Astrocyte of the spinal cord (primary cell): ENCODE data around the gene VPS26A.

ENCODE experiments used
- DNase-seq: peaks from one replicate; pipeline ENCODE4 v3.0.0; 2011; ENCODE audit warnings: low read depth, low spot score
- H3K4me3 ChIP-seq: 2 replicates; pipeline ENCODE4 v1.5.1; 2011; ENCODE audit warnings: low read depth, mild to moderate bottlenecking, low read length, moderate library complexity
- in situ Hi-C: cut with HindIII; loops from 2 replicates; pipeline ENCODE4 v1.10.0; 2017; ENCODE audit warnings: low sequenced_read_pairs
- TF ChIP-seq, protein P1 (sequence below): IDR thresholded peaks from 2 replicates; pipeline ENCODE4 v1.5.1; 2012; ENCODE audit warnings: low read depth, mild to moderate bottlenecking, low read length, inconsistent platforms

The VPS26A gene

GRCh38 chr10:69142983-69143382 is 19.0 kb downstream of the VPS26A start:
- DNase-seq, result no peak
- in situ Hi-C loops, result no loop called here
- TF ChIP-seq, protein P1, sequence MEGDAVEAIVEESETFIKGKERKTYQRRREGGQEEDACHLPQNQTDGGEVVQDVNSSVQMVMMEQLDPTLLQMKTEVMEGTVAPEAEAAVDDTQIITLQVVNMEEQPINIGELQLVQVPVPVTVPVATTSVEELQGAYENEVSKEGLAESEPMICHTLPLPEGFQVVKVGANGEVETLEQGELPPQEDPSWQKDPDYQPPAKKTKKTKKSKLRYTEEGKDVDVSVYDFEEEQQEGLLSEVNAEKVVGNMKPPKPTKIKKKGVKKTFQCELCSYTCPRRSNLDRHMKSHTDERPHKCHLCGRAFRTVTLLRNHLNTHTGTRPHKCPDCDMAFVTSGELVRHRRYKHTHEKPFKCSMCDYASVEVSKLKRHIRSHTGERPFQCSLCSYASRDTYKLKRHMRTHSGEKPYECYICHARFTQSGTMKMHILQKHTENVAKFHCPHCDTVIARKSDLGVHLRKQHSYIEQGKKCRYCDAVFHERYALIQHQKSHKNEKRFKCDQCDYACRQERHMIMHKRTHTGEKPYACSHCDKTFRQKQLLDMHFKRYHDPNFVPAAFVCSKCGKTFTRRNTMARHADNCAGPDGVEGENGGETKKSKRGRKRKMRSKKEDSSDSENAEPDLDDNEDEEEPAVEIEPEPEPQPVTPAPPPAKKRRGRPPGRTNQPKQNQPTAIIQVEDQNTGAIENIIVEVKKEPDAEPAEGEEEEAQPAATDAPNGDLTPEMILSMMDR, result no peak
- H3K4me3 ChIP-seq, result no peak overlapping the region

DNA sequence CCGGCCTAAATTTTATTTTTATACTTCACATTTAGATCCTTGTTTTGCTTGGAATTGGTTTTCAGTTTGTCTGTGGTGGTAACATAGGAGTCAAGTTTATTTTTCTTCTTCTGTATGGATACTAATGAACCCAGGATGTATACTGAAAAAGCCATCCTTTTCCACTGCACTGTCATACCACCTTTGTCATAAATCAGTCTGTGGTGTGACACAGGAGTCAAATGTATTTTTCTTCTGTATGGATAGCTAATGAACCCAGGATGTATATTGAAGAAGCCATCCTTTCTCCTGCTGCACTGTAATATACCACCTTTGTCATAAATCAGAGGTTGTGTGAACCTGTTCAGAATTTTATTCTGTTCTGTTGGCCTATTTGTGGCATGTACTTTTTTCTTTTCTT is 21.4 kb downstream of the VPS26A start:
- TF ChIP-seq, protein P1, result no peak
- in situ Hi-C loops, result no loop called here
- no peak overlapping the region for H3K4me3 ChIP-seq
- no peak for DNase-seq

- H3K4me3 ChIP-seq, result no peak overlapping the region
- TF ChIP-seq, protein P1, result no peak
- DNase-seq, result no peak
- in situ Hi-C loops, result no loop called here
Measured at GRCh38 chr10:69145864-69146263, 21.9 kb downstream of the VPS26A start.

DNA sequence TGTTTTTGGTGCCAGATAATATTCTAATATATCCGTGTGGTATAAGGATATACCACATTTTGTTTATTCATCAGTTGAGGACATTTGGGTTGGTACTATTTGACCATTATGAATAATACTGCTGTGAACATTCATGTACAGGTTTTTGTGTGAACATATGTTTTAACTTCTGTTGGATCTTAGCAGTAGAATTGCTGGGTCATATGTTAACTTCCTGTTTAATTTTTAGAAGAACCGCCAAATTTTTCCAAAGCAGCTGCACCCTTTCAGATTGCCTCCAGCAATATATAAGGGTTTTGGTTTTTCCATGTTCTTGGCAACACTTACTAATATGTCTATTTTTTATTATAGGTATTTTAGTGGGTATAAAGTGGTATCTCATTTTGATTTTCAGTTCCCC is 22.8 kb downstream of the VPS26A start:
- TF ChIP-seq, protein P1, result no peak
- DNase-seq, result no peak
- H3K4me3 ChIP-seq, result no peak overlapping the region
- in situ Hi-C loops, result no loop called here

DNA sequence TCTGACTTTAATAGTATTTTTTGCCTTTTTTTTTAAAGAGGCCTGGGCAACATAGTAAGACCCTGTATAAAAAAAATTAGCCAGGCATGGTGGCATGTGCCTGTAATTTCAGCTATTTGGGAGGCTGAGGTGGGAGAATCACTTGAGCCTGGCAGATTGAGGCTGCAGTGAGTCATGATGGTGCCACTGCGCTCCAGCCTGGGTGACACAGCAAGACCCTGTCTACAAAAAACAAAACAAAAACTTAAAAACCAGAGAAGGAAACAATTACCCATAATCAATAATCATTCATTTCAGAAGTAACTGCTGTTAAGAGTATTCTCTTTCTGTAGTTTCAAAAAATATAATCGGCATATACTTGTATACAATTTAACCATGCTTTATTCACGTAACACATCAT is 28.0 kb downstream of the VPS26A start:
- in situ Hi-C loops, result no loop called here
- no peak overlapping the region for H3K4me3 ChIP-seq
- no peak for DNase-seq
- TF ChIP-seq, protein P1, result no peak

DNA sequence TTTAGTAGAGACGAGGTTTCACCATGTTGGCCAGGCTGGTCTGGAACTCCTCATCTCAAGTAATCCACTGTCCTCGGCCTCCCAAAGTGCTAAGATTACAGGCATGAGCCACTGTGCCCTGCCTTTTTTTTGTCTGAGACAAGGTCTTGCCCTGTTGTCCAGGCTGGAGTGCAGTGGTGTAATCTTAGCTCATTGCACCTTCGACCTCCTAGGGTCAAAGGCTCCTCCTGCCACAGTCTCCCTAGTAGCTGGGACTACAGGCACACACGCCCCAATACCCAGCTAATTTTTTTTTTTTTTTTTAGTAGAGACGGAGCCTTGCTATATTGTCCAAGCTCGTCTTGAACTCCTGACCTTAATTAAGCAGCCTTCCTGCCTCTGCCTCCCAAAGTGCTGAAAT is 29.2 kb downstream of the VPS26A start:
- no peak for DNase-seq
- TF ChIP-seq, protein P1, result no peak
- in situ Hi-C loops, result no loop called here
- H3K4me3 ChIP-seq, result no peak overlapping the region

- in situ Hi-C loops, result no loop called here
- TF ChIP-seq, protein P1, result no peak
- no peak overlapping the region for H3K4me3 ChIP-seq
- DNase-seq, result peak; percentile 2
Measured at GRCh38 chr10:69160809-69161241, 36.8 kb downstream of the VPS26A start.
